ENCODE measurements around the gene NEGR1.

Gene NEGR1

GRCh38 chr1:71920556-71920955 lies 361.8 kb downstream of the NEGR1 start:
- DNase-seq (ENCODE audit: low read depth): no peak
- TF ChIP-seq CTCF (IDR thresholded peaks at IDR 0.05; ENCODE audit: low read depth, low read length, missing control alignments): no peak
- no peak overlapping the region for H3K4me3 ChIP-seq (ENCODE audit: low read depth, low read length)

- no peak for TF ChIP-seq CTCF (IDR thresholded peaks at IDR 0.05; ENCODE audit: low read depth, low read length, missing control alignments)
- no peak overlapping the region for H3K4me3 ChIP-seq (ENCODE audit: low read depth, low read length)
- DNase-seq (ENCODE audit: low read depth): no peak
These were observed 362.4 kb downstream of the NEGR1 start for GRCh38 chr1:71919811-71920509.

- no peak for DNase-seq (ENCODE audit: low read depth)
- H3K4me3 ChIP-seq (ENCODE audit: low read depth, low read length): no peak overlapping the region
- no peak for TF ChIP-seq CTCF (IDR thresholded peaks at IDR 0.05; ENCODE audit: low read depth, low read length, missing control alignments)
These were observed 363.7 kb downstream of the NEGR1 start for GRCh38 chr1:71918630-71919029.

- no peak for TF ChIP-seq CTCF (IDR thresholded peaks at IDR 0.05; ENCODE audit: low read depth, low read length, missing control alignments)
- H3K4me3 ChIP-seq (ENCODE audit: low read depth, low read length): no peak overlapping the region
- no peak for DNase-seq (ENCODE audit: low read depth)
These were observed 365.4 kb downstream of the NEGR1 start for GRCh38 chr1:71916894-71917293.

GRCh38 chr1:71914626-71915025 lies 367.7 kb downstream of the NEGR1 start:
- TF ChIP-seq CTCF (IDR thresholded peaks at IDR 0.05; ENCODE audit: low read depth, low read length, missing control alignments): no peak
- DNase-seq (ENCODE audit: low read depth): no peak

GRCh38 chr1:71908871-71909390 lies 373.4 kb downstream of the NEGR1 start:
- no peak for TF ChIP-seq CTCF (IDR thresholded peaks at IDR 0.05; ENCODE audit: low read depth, low read length, missing control alignments)
- no peak overlapping the region for H3K4me3 ChIP-seq (ENCODE audit: low read depth, low read length)
- DNase-seq (ENCODE audit: low read depth): no peak

More at GRCh38 chr1:71914626-71915025, 367.7 kb downstream of the NEGR1 start:
- H3K4me3 ChIP-seq (ENCODE audit: low read depth, low read length): no peak overlapping the region

GRCh38 chr1:71908303-71908702 lies 374.0 kb downstream of the NEGR1 start:
- no peak for TF ChIP-seq CTCF (IDR thresholded peaks at IDR 0.05; ENCODE audit: low read depth, low read length, missing control alignments)
- DNase-seq (ENCODE audit: low read depth): no peak
- no peak overlapping the region for H3K4me3 ChIP-seq (ENCODE audit: low read depth, low read length)
